Activated CD8-positive, alpha-beta memory T cell treated with anti-CD3 and anti-CD28 coated beads, Interleukin-2, amount 50 U/mL, for 24 hours (primary cell): ENCODE data around the gene COL25A1.
"Not testable (repeated sequence)": the region's sequence is repeated elsewhere in the genome, so short reads cannot be mapped to it uniquely, and the experiment has no call there.

Source experiments
- DNase-seq: peaks from one replicate; pipeline ENCODE4 v3.0.0-alpha.2; 2020; ENCODE audit errors: extremely low read depth

Gene COL25A1

GRCh38 chr4:109121561-109121960 lies 180.9 kb downstream of the COL25A1 start:
- DNase-seq, result no peak

- DNase-seq, result no peak
Observed at GRCh38 chr4:109119852-109120251, 182.6 kb downstream of the COL25A1 start.

DNA sequence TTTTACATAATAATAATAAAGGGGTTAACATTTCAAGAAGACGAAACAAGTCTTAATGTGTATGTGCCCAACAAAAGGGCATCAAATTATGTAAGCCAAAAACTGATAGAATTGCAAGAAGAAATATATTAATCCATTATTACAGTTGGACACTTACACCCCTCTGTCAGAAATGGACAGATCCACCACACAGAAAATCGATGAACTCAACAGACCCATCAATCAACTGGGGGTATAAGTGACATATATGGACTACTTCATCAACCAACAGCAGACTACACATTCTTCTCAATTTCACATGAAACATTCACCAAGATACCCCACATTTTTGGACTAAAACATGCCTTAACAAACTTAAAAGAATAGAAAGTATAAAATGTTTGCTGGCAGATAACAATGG lies 183.8 kb downstream of the COL25A1 start:
- no peak for DNase-seq

DNA sequence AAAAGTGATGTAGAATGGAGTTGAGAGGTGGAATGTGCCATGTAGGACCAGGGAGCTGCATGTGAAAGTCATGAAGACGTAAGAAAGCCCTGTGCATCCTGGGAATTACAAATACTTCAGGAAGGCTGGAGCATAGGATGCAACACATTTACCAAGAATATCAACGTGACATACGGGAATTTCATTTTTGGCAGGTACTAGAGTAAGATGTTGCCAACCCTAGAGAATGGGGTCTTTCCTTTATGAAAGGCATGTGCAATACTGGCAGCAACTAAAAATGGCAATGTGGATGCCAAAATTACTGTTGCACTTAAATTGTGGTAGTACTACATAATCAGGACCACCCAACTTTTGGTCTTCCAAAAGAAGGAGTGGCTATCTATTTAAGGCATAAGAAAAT lies 188.0 kb downstream of the COL25A1 start:
- DNase-seq, result no peak

GRCh38 chr4:109113521-109113920 lies 188.9 kb downstream of the COL25A1 start:
- DNase-seq, result no peak

GRCh38 chr4:109111031-109111430 lies 191.4 kb downstream of the COL25A1 start:
- DNase-seq, result no peak

GRCh38 chr4:109108215-109108614 lies 194.2 kb downstream of the COL25A1 start:
- not testable (repeated sequence) for DNase-seq

DNA sequence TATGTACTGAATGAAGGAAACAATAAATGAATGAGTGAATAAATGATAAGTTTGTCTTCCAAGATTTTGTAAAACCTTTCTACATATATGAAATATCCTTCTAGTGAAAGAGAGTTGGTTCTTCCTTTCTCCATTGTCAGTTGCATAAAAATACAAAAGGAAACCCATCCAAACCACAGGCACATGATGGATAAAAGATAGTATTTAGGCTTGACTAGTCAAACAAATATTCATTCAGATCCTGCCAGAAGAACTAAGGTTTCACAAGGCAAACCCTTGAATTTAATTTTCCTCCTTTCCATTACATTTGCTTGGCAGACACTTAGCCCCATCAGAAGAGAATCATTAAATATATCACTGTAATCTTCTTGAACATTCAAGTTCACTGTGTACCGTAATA lies 208.4 kb downstream of the COL25A1 start:
- no peak for DNase-seq

- no peak for DNase-seq
Observed at GRCh38 chr4:109091727-109092409, 210.6 kb downstream of the COL25A1 start.

- no peak for DNase-seq
Observed at GRCh38 chr4:109083911-109084310, 218.5 kb downstream of the COL25A1 start.

DNA sequence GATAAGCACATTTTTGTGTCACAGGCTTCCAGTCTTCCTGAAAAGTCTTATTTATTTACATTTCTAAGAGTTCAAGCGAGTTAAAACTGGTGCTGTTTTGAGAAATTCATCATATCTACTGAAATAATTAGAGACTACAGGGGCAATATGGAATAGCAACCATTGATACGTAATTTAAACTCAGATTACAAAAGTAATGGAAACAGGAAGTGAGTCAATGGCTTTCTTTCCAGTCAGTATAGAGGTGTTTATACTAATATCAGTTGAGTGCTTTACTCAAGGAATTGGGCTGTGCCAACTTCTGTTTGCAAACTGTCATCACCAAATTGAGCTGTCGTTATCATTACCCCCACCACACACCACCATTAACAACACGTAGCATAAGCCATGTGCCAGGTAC lies 222.7 kb downstream of the COL25A1 start:
- no peak for DNase-seq

- no peak for DNase-seq
Observed at GRCh38 chr4:109079201-109079600, 223.3 kb downstream of the COL25A1 start.

GRCh38 chr4:109078724-109079123 lies 223.7 kb downstream of the COL25A1 start:
- no peak for DNase-seq

- no peak for DNase-seq
Observed at GRCh38 chr4:109077505-109077904, 225.0 kb downstream of the COL25A1 start.

- not testable (repeated sequence) for DNase-seq
Observed at GRCh38 chr4:109076709-109077108, 225.7 kb downstream of the COL25A1 start.

DNA sequence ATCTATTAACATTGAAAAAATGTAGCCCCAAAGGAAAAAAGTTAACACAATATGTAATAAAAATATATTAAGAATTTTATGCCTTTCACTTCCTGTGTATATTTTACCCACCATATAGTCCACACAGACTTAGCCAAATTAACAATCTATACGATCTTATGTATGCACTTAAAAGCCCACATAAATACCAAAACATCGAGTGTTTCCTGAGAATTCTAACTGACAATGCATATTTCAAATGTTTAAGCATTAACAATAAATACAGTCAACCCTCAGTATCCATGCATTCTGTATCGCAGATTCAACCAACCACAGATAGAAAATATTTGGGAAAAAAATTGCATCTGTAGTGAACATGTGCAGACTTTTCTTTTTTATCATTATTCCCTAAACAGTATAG lies 226.8 kb downstream of the COL25A1 start:
- no peak for DNase-seq

- DNase-seq, result no peak
Observed at GRCh38 chr4:109072595-109072994, 229.9 kb downstream of the COL25A1 start.

- not testable (repeated sequence) for DNase-seq
Observed at GRCh38 chr4:109070677-109071076, 231.8 kb downstream of the COL25A1 start.

DNA sequence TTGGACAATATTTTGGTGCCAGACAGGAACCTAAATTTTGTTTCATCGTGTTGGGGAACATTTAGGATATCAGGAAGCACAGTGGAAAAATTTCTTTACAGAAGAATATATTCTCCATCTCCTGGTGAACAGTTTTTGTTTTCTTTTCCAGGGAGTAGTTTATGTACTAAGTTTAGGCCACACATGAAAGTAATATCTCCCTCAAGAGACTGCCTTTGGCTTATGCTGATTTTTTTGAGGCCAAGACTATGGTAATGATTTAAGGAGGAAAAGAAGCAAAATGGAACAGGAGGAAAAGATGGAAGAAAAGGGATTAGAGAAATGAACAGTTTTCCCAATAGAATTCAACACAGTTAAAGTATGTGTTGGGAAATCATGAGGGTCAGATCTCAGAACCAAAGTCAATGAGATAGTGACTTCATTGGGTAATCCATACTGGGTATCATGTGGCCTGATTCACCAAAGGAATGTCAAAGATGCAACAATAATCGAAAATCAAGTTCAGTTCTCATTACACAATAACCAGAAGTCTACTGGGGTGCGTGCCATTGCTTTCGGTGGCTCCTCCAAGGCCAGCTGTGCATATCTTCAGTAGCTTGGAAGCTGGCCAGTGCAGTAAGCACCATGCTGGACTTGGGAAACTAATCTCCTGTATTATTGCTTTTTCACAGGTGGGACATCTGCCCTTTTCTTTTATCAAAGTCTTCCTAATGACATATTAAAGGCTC lies 234.8 kb downstream of the COL25A1 start:
- no peak for DNase-seq

- DNase-seq, result no peak
Observed at GRCh38 chr4:109065006-109065405, 237.5 kb downstream of the COL25A1 start.

- no peak for DNase-seq
Observed at GRCh38 chr4:109053257-109053656, 249.2 kb downstream of the COL25A1 start.

DNA sequence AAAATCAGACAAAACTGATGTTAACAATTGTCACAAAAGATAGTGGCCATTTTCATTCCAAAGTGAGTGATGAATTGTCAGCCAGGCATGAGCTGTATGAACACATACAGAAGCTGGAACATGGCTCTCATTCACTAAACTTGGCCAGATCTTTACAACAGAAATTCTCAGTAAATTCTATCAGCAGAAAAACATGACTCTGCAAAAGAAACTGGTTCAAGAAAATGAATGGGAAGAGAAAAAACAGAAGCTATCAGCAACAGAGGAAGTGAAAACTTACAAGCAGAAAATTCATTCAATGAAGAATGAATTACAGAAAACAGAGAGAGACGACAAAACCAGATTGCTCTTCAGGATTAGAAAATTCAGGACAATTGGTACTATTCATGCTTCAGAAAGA lies 249.6 kb downstream of the COL25A1 start:
- no peak for DNase-seq

DNA sequence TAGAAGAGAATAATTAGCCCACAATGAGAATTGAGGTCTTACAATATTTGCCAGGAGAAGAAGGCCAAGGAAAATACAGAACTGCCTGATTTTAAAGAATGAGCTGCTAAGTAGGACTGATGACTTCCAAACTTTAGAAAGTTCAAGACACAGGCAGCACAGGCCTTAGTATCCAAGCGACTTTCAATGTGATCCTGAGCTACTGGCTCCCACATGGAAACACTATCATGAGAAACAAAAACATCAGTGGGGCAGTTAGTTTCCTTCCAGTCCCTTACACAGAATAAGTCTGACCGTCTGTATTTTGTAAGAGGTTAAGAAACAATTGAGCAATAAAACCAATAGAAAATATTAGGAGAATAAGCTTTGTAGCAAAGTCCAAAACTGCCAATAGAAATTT lies 251.4 kb downstream of the COL25A1 start:
- no peak for DNase-seq

- no peak for DNase-seq
Observed at GRCh38 chr4:109049926-109050325, 252.5 kb downstream of the COL25A1 start.
